Fibroblast of lung (primary cell): ENCODE data around the gene COPA. TPM values are rescaled to one million over a fixed set of nuclear protein-coding genes. Genes with fewer than 3 reads are reported as not detected.

ENCODE experiments used
- DNase-seq, 2 donors: peaks; one replicate each; pipeline versions ENCODE4 v3.0.0 to v3.0.0-alpha.2; 2010; ENCODE audit warnings: low read depth in 2 of 2
- H2AFZ ChIP-seq: 2 replicates; pipeline ENCODE4 v1.5.1; 2012; ENCODE audit warnings: low read length, control low read depth, inconsistent platforms
- H3K27ac ChIP-seq: 2 replicates; pipeline ENCODE4 v1.5.1; 2011; ENCODE audit warnings: low read length, control low read depth; ENCODE audit not compliant: insufficient read depth
- H3K27me3 ChIP-seq: 2 replicates; pipeline ENCODE4 v1.5.1; 2011; ENCODE audit warnings: mild to moderate bottlenecking, low read length; ENCODE audit not compliant: control insufficient read depth, insufficient read depth
- H3K36me3 ChIP-seq: 2 replicates; pipeline ENCODE4 v1.5.1; 2011; ENCODE audit warnings: low read length; ENCODE audit not compliant: control insufficient read depth, insufficient read depth
- H3K4me1 ChIP-seq: 2 replicates; pipeline ENCODE4 v1.5.1; 2011; ENCODE audit warnings: low read length; ENCODE audit not compliant: control insufficient read depth, insufficient read depth; ENCODE audit errors: extremely low read depth
- H3K4me2 ChIP-seq: 2 replicates; pipeline ENCODE4 v1.5.1; 2011; ENCODE audit warnings: low read length, control low read depth; ENCODE audit not compliant: insufficient read depth; ENCODE audit errors: extremely low read depth
- H3K4me3 ChIP-seq, 4 experiments: fragments of 200-600 bp in 1 of 4; sonication (generic) in 1 of 4; replicated peaks in 1 of 4; 2 replicates each; pipeline ENCODE4 v1.5.1; 2011 to 2016; ENCODE audit warnings: low read length in 4 of 4, low read depth in 3 of 4, mild to moderate bottlenecking in 3 of 4, control low read depth in 2 of 4, inconsistent platforms in 1 of 4, mixed read lengths in 1 of 4; ENCODE audit not compliant: insufficient read depth in 1 of 4; ENCODE audit errors: control extremely low read depth in 1 of 4
- H3K79me2 ChIP-seq: 2 replicates; pipeline ENCODE4 v1.5.1; 2012; ENCODE audit warnings: mild to moderate bottlenecking, low read length, inconsistent platforms; ENCODE audit not compliant: control insufficient read depth, insufficient read depth
- H3K9ac ChIP-seq: 2 replicates; pipeline ENCODE4 v1.5.1; 2011; ENCODE audit warnings: mild to moderate bottlenecking, low read length, control low read depth; ENCODE audit not compliant: insufficient read depth
- H3K9me3 ChIP-seq: 2 replicates; pipeline ENCODE4 v1.5.1; 2012; ENCODE audit warnings: low read depth, low read length; ENCODE audit not compliant: control insufficient read depth, insufficient read depth
- H4K20me1 ChIP-seq: 2 replicates; pipeline ENCODE4 v1.5.1; 2011; ENCODE audit warnings: low read length; ENCODE audit not compliant: control insufficient read depth, insufficient read depth; ENCODE audit errors: extremely low read depth
- CTCF ChIP-seq, 2 donors: IDR thresholded peaks in 1 of 2; conservative IDR thresholded peaks in 1 of 2; 1 replicate in 1 of 2; 2 replicates in 1 of 2; pipeline ENCODE4 v1.5.1; 2011 to 2012; ENCODE audit warnings: low read length in 2 of 2, control low read depth in 1 of 2, inconsistent platforms in 1 of 2, low read depth in 1 of 2, mild to moderate bottlenecking in 1 of 2
- EZH2 ChIP-seq: IDR thresholded peaks from 2 replicates; pipeline ENCODE4 v1.5.1; 2012; ENCODE audit warnings: low read length, control low read depth, mild to moderate bottlenecking; ENCODE audit errors: missing control alignments
- polyA plus RNA-seq, 2 donors: library from polyadenylated mRNA; depleted of rRNA in 1 of 2; stranded (reverse) in 1 of 2; unstranded in 1 of 2; fragments of >200 nt; gene quantifications; 2 replicates each; pipeline ENCODE4 v1.2.1, GENCODE V29; 2011 to 2012; ENCODE audit warnings: missing spikeins in 1 of 2
- total RNA-seq: library from RNA; depleted of rRNA; stranded (reverse); fragments of >200 nt; gene quantifications from 2 replicates; pipeline ENCODE4 v1.2.1, GENCODE V29; 2014

Gene COPA
- total and polyA plus RNA-seq, 2 donors (not counting 1 experiment from before 2014, with no cell fraction given), result 276 to 316 TPM

- Histone ChIP-seq H3K9me3 (no peaks in the 10 kb centered on the region), H3K4me3 (peak within 1 kb of the TSS; percentile 86 to 100 (median 96)), H4K20me1 (no peaks in the 10 kb centered on the region), H3K9ac (peak within 1 kb of the TSS; percentile 98), H3K36me3 (no peaks in the 10 kb centered on the region), H3K79me2 (peaks cover 35% of the 10 kb centered on the region), H3K4me2 (peak within 1 kb of the TSS; percentile 97), H2AFZ (peak within 1 kb of the TSS; percentile 88), H3K27ac (peak within 1 kb of the TSS; percentile 100), H3K4me1 (peaks cover 7% of the 10 kb centered on the region), H3K27me3 (no peaks in the 10 kb centered on the region)
- DNase-seq, result peak; percentile 96 to 98
- TF ChIP-seq EZH2 (no peak), CTCF (conservative IDR thresholded peaks at IDR 0.05 in 1 of 2, IDR thresholded peaks at IDR 0.05 in 1 of 2; ENCODE audit: low read depth in 1 of 2, low read length in 2 of 2) (no peak)
These were observed 80.9 kb downstream of the COPA start, which contains the start of gene DCAF8 for GRCh38 chr1:160261893-160262794. TSS of gene DCAF8 (minus strand) at chr1:160262549. CDS start at chr1:160244008, 18,541 bp downstream.

GRCh38 chr1:160261556-160261892 lies 81.5 kb downstream of the COPA start:
- no peaks in the 10 kb centered on the region for H3K9me3 ChIP-seq
- H3K27me3 ChIP-seq, result no peaks in the 10 kb centered on the region
- peak overlapping the region; percentile 100 for H3K27ac ChIP-seq
- H3K4me2 ChIP-seq, result peak overlapping the region; percentile 97
- peaks cover 7% of the 10 kb centered on the region for H3K4me1 ChIP-seq
- H2AFZ ChIP-seq, result peak overlapping the region; percentile 0
- H3K79me2 ChIP-seq, result peaks cover 35% of the 10 kb centered on the region
- TF ChIP-seq CTCF (conservative IDR thresholded peaks at IDR 0.05 in 1 of 2, IDR thresholded peaks at IDR 0.05 in 1 of 2; ENCODE audit: low read depth in 1 of 2, low read length in 2 of 2) (no peak), EZH2 (no peak)
- peak overlapping the region; percentile 98 for H3K9ac ChIP-seq
- no peaks in the 10 kb centered on the region for H3K36me3 ChIP-seq
- H3K4me3 ChIP-seq, result peak overlapping the region; percentile 86 to 100 (median 96)
- DNase-seq, result peak; percentile 82 to 84
- H4K20me1 ChIP-seq, result no peaks in the 10 kb centered on the region
